Trophoblast cell (in vitro differentiated cells and primary cell): Measurements from ENCODE around the gene CDHR4.
"Not testable (repeated sequence)": the region's sequence is repeated elsewhere in the genome, so short reads cannot be mapped to it uniquely, and the experiment has no call there.

Experiments used
- DNase-seq, 2 donors: peaks; one replicate each; pipeline ENCODE4 v3.0.0-alpha.2; 2016
- H2AFZ ChIP-seq: 2 replicates; pipeline ENCODE4 v1.6.1; 2013; ENCODE audit warnings: low read length, moderate library complexity, mild to moderate bottlenecking; ENCODE audit not compliant: insufficient read depth, poor library complexity
- H2AK5ac ChIP-seq: 2 replicates; pipeline ENCODE4 v1.6.1; 2013; ENCODE audit warnings: mild to moderate bottlenecking, low read length
- H2BK120ac ChIP-seq: 2 replicates; pipeline ENCODE4 v1.6.1; 2013; ENCODE audit warnings: low read length, mild to moderate bottlenecking, moderate library complexity; ENCODE audit not compliant: insufficient read depth, poor library complexity
- H2BK12ac ChIP-seq: 2 replicates; pipeline ENCODE4 v1.6.1; 2013; ENCODE audit warnings: mild to moderate bottlenecking, low read length, moderate library complexity
- H2BK5ac ChIP-seq: 2 replicates; pipeline ENCODE4 v1.6.1; 2013; ENCODE audit warnings: low read length, low read depth, moderate library complexity, mild to moderate bottlenecking; ENCODE audit not compliant: poor library complexity
- H3K14ac ChIP-seq: 2 replicates; pipeline ENCODE4 v1.6.1; 2013; ENCODE audit warnings: mild to moderate bottlenecking, low read length
- H3K18ac ChIP-seq: 2 replicates; pipeline ENCODE4 v1.6.1; 2013; ENCODE audit warnings: mild to moderate bottlenecking, low read length
- H3K23ac ChIP-seq: 2 replicates; pipeline ENCODE4 v1.6.1; 2013; ENCODE audit warnings: low read length
- H3K27ac ChIP-seq: 2 replicates; pipeline ENCODE4 v1.5.1; 2013; ENCODE audit warnings: low read depth, mild to moderate bottlenecking, inconsistent platforms, low read length, moderate library complexity
- H3K27me3 ChIP-seq: 2 replicates; pipeline ENCODE4 v1.6.1; 2013; ENCODE audit warnings: inconsistent platforms, mild to moderate bottlenecking, low read length, moderate library complexity; ENCODE audit not compliant: insufficient read depth
- H3K36me3 ChIP-seq, 2 experiments: 1 replicate in 1 of 2; 2 replicates in 1 of 2; pipeline ENCODE4 v1.6.1; 2013; ENCODE audit warnings: low read length in 2 of 2, mild to moderate bottlenecking in 2 of 2, moderate library complexity in 1 of 2; ENCODE audit not compliant: insufficient read depth in 2 of 2, control insufficient read depth in 1 of 2
- H3K4ac ChIP-seq: 2 replicates; pipeline ENCODE4 v1.6.1; 2013; ENCODE audit warnings: low read depth, mild to moderate bottlenecking, low read length, moderate library complexity
- H3K4me1 ChIP-seq, 2 experiments: 1 replicate in 1 of 2; 2 replicates in 1 of 2; pipeline ENCODE4 v1.6.1; 2013; ENCODE audit warnings: low read length in 2 of 2, mild to moderate bottlenecking in 2 of 2, moderate library complexity in 1 of 2; ENCODE audit not compliant: insufficient read depth in 2 of 2, control insufficient read depth in 1 of 2
- H3K4me2 ChIP-seq: 2 replicates; pipeline ENCODE4 v1.6.1; 2013; ENCODE audit warnings: inconsistent platforms, mild to moderate bottlenecking, low read length, moderate library complexity
- H3K4me3 ChIP-seq: 2 replicates; pipeline ENCODE4 v1.5.1; 2013; ENCODE audit warnings: mild to moderate bottlenecking, low read depth, low read length, inconsistent platforms
- H3K79me1 ChIP-seq: one replicate; pipeline ENCODE4 v1.6.1; 2013; ENCODE audit warnings: low read length
- H3K79me2 ChIP-seq: 2 replicates; pipeline ENCODE4 v1.6.1; 2013; ENCODE audit warnings: low read length, mild to moderate bottlenecking; ENCODE audit not compliant: control insufficient read depth, insufficient read depth, poor library complexity
- H3K9ac ChIP-seq: 2 replicates; pipeline ENCODE4 v1.6.1; 2013; ENCODE audit warnings: mild to moderate bottlenecking, low read length
- H3K9me3 ChIP-seq: 2 replicates; pipeline ENCODE4 v1.6.1; 2013; ENCODE audit warnings: low read depth, mild to moderate bottlenecking, control low read depth, inconsistent platforms, low read length; ENCODE audit not compliant: insufficient read depth
- H4K12ac ChIP-seq: 2 replicates; pipeline ENCODE4 v1.6.1; 2013; ENCODE audit warnings: low read depth, mild to moderate bottlenecking, low read length, moderate library complexity
- H4K8ac ChIP-seq: 2 replicates; pipeline ENCODE4 v1.6.1; 2013; ENCODE audit warnings: low read depth, mild to moderate bottlenecking, low read length, moderate library complexity
- H4K91ac ChIP-seq: one replicate; pipeline ENCODE4 v1.6.1; 2013; ENCODE audit warnings: low read depth, mild to moderate bottlenecking, low read length, moderate library complexity
- WGBS: extraction: QIAGEN DNeasy Blood & Tissue Kit; methylation state at CpG from one replicate; pipeline ENCODE4 v1.1.7; 2013; ENCODE audit warnings: missing lambda C conversion rate; ENCODE audit not compliant: insufficient read length, insufficient coverage; ENCODE audit errors: extremely low coverage; 5-methylcytosine and 5-hydroxymethylcytosine counted together

CDHR4 gene

DNA sequence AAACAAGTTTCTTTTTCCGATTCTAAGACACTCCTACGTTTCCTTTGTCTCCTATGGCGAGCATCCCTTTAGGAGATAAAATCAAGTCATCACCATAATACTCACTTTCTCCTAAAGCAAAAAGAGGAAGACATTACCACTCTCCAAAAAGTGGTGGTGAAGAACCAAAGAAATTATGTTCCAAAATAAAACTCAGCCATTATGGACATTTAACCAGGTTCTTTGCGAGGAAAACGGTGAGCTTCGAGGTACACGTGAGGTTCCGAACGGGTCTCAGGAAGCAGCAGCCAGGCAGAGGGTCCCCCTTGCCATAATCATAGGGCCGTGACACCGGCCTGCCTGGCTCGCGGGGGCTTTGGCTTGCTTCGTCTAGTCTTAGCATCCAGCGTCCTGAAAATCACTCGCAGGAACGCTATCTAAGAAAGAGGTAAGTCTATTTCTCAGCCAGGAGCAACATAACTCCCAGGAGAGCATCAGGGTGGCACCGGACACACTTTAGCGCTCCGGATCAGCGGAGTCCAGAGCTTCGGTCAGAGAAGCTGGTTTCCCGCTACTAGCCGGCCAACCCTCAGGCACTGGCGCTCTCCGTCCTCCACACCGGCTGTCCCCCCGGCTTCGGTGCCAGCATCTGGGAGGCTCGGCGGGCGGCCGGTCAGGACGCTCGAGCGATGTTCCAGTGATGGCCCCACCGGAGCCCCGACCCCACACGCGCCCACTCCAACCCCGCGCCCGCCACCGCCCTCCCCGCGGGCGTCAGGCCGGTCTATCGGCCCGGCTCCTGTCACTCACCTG lies 13.9 kb downstream of the CDHR4 start:
- peak overlapping the region; percentile 74 for H3K18ac ChIP-seq
- no peak overlapping the region for H2BK12ac ChIP-seq
- peak overlapping the region; percentile 86 for H3K9ac ChIP-seq
- H3K14ac ChIP-seq: peak overlapping the region; percentile 71
- H3K4me1 ChIP-seq: peaks cover 8 to 14% of the 10 kb centered on the region in 2 experiments
- peak overlapping the region; percentile 39 for H3K27ac ChIP-seq
- peaks cover 9% of the 10 kb centered on the region for H3K79me2 ChIP-seq
- peak overlapping the region; percentile 82 for H2AK5ac ChIP-seq
- no peak overlapping the region for H3K23ac ChIP-seq
- H3K36me3 ChIP-seq: peaks cover 9 to 10% of the 10 kb centered on the region in 2 experiments
- H4K8ac ChIP-seq: peak overlapping the region; percentile 79
- peak overlapping the region; percentile 92 for H3K4me2 ChIP-seq
- peak overlapping the region; percentile 75 for H2AFZ ChIP-seq
- H2BK5ac ChIP-seq: peak overlapping the region; percentile 56
- H3K27me3 ChIP-seq: no peaks in the 10 kb centered on the region
- peak; percentile 35 to 62 for DNase-seq
- peak overlapping the region; percentile 85 for H3K4ac ChIP-seq
- WGBS: no CpG with 5 or more reads among the region's 50 CpGs
- peaks cover 3% of the 10 kb centered on the region for H3K9me3 ChIP-seq
- peak overlapping the region; percentile 87 for H3K4me3 ChIP-seq
- H4K91ac ChIP-seq: peak overlapping the region; percentile 78
- H3K79me1 ChIP-seq: peaks cover 8% of the 10 kb centered on the region
- peak overlapping the region; percentile 56 for H4K12ac ChIP-seq
- H2BK120ac ChIP-seq: peak overlapping the region; percentile 35

- not testable (repeated sequence) for H3K14ac ChIP-seq, H3K4me3 ChIP-seq, H2AFZ ChIP-seq, H4K8ac ChIP-seq, H4K91ac ChIP-seq, H3K9me3 ChIP-seq, H4K12ac ChIP-seq, H2BK12ac ChIP-seq, H3K27me3 ChIP-seq, DNase-seq, H3K27ac ChIP-seq, H2AK5ac ChIP-seq, H3K9ac ChIP-seq, H2BK5ac ChIP-seq, H3K23ac ChIP-seq, H3K4me2 ChIP-seq, H2BK120ac ChIP-seq, H3K18ac ChIP-seq
- H3K79me1 ChIP-seq: peaks cover 12% of the 10 kb centered on the region
- H3K36me3 ChIP-seq: peaks cover 14% of the 10 kb centered on the region in 2 experiments
- no CpG with 5 or more reads among the region's 9 CpGs for WGBS
- H3K79me2 ChIP-seq: peaks cover 14% of the 10 kb centered on the region
- H3K4ac ChIP-seq: peak overlapping the region; percentile 71
- H3K4me1 ChIP-seq: peaks cover 10 to 13% of the 10 kb centered on the region in 2 experiments
These were observed 17.4 kb downstream of the CDHR4 start for GRCh38 chr3:49782277-49782676.

DNA sequence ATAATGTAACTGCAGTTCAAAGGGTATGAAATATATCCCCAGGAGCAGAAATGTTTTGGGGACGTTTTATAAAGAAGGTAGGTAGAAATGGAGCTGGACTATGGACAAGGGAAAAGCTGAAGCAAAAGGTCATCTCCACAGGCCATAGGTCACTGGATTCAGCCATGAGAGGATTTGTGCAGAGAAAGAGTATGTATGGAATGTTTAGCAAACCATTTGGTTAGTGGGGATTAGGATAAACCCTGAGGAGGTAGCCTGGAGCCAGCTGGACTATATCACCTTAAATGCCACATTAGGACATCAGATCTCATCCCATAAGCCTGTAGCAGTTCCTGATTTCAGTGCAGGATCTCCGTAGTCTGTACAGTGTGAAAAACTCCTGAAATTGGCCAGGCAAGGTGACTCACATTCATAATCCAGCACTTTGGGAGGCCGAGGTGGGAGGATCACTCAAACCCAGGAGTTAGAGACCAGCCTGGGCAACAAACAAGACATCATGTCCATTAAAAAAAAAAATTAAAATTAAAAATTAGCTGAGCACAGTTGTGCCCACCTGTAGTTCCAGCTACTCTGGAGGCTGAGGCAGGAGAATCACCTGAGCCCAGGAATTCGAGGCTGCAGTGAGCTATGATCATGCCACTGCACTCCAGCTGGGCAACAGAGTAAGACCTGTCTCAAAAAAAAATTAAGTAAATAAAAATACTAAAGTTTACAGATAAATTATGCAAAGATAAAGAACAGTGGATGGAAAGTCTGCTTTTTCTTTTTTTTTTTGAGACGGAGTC lies 18.1 kb downstream of the CDHR4 start:
- no CpG with 5 or more reads among the region's 5 CpGs for WGBS

GRCh38 chr3:49780975-49781365 lies 18.7 kb downstream of the CDHR4 start:
- H3K4ac ChIP-seq, H2BK120ac ChIP-seq, H2BK5ac ChIP-seq, H3K23ac ChIP-seq, H3K9me3 ChIP-seq, H2BK12ac ChIP-seq, H2AFZ ChIP-seq, H3K14ac ChIP-seq, H3K4me1 ChIP-seq, H3K9ac ChIP-seq, H3K18ac ChIP-seq, H3K4me2 ChIP-seq, DNase-seq, H3K79me1 ChIP-seq, H4K12ac ChIP-seq, H2AK5ac ChIP-seq, H4K91ac ChIP-seq, H3K27me3 ChIP-seq, H4K8ac ChIP-seq, H3K4me3 ChIP-seq: not testable (repeated sequence)
- Histone ChIP-seq H3K27ac (peak overlapping the region; percentile 41), H3K79me2 (peaks cover 11% of the 10 kb centered on the region), H3K36me3 (peaks cover 16 to 17% of the 10 kb centered on the region in 2 experiments)
- WGBS: no CpG with 5 or more reads among the region's 9 CpGs

More for the DNA sequence above, 18.1 kb downstream of the CDHR4 start:
- DNase-seq: peak in 1 of 2 donors; percentile 38
- no peak overlapping the region for H3K18ac ChIP-seq
- no peak overlapping the region for H2BK120ac ChIP-seq
- no peak overlapping the region for H4K91ac ChIP-seq
- H3K4me2 ChIP-seq: no peak overlapping the region
- no peaks in the 10 kb centered on the region for H3K27me3 ChIP-seq
- H3K27ac ChIP-seq: peak overlapping the region; percentile 41
- peaks cover 9% of the 10 kb centered on the region for H3K79me1 ChIP-seq
- H3K9ac ChIP-seq: no peak overlapping the region
- peaks cover 16 to 17% of the 10 kb centered on the region in 2 experiments for H3K36me3 ChIP-seq
- no peak overlapping the region for H3K14ac ChIP-seq
- no peak overlapping the region for H3K4ac ChIP-seq
- H2AFZ ChIP-seq: no peak overlapping the region
- no peak overlapping the region for H2AK5ac ChIP-seq
- H3K23ac ChIP-seq: no peak overlapping the region
- H4K8ac ChIP-seq: no peak overlapping the region
- no peak overlapping the region for H2BK12ac ChIP-seq
- no peak overlapping the region for H4K12ac ChIP-seq
- no peak overlapping the region for H3K4me3 ChIP-seq
- peaks cover 6 to 7% of the 10 kb centered on the region in 2 experiments for H3K4me1 ChIP-seq
- no peak overlapping the region for H2BK5ac ChIP-seq
- H3K9me3 ChIP-seq: no peaks in the 10 kb centered on the region
- peaks cover 14% of the 10 kb centered on the region for H3K79me2 ChIP-seq
